NOMO-1 treated with DMSO at 0.1 percent for 48 hours (cell line): ENCODE data around the gene GNE.
"Not testable (repeated sequence)": the region's sequence is repeated elsewhere in the genome, so short reads cannot be mapped to it uniquely, and the experiment has no call there.

ENCODE experiments used
- DNase-seq: peaks from one replicate; lab custom pipeline; 2025; ENCODE audit not compliant: unreplicated experiment; lab: John Stamatoyannopoulos, UW

GNE gene

DNA sequence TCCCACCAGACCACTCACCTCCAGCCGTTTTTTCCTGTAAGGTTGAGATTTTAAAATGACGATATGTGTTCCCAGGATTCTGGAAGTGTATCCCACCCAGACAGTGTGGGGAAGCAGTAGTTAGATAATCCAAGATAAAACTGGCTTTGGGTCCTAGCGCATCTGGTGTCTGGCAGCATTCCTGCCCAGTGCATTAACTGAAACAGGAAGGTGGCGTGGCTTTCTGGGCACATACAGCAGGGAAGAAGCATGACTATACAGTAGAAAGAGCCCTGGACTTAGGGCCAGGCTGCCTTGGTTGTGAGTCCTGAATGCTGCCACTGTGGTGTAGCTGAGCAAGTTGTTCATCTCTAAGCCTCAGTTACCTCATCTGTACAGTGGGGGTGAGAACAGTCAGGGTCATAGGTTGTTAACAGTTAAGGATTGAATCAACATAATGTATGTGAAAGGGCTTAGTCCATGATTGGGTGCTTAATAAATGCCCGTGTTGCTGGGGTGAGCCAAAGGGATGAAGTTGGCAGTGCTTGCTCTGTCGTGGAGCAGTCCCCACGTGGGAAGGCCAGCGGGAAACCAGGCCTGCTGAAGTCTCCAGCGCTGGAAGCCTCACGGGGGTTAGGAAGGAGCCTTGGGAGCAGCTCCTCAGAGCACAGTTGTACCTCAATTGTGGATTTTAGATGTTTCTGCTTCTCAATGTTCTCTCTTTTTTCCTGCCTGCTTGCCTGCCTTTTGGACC lies 49.6 kb downstream of the GNE start:
- no peak for DNase-seq

GRCh38 chr9:36207546-36208012 lies 50.7 kb downstream of the GNE start:
- no peak for DNase-seq

GRCh38 chr9:36207016-36207415 lies 51.2 kb downstream of the GNE start:
- no peak for DNase-seq

DNA sequence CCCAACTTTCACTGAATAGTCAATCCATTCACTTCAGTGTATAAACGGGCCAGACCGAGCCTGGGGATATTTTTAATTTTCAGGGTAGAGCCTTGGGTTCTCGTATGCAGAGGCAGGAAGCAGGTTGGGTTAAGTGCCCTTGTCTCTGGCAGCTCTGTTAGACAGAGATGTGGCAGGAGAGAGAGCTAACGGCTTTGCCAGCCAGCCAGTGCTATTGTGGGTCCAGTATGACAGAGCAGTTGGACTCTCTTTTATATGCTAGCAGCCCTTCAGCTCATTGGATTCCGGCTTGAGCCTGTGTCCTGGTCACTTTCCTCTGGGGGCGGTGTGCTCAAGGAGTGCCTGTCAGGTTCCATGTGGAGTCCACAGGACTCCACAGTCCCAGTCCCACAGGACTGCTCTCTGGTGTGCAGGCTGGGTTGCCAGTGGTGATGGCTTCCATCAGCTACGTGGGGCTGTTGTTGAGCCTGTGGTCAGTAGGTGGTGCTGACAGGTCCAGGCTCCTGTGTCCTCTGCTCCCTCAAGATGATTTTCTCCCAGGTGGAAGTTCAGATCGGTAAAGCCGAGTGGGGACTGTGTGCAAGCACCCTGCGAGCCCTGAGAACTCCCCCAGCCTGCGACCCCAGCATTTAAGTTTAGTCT lies 53.2 kb downstream of the GNE start:
- DNase-seq: no peak

GRCh38 chr9:36194326-36195000 lies 63.8 kb downstream of the GNE start:
- DNase-seq: no peak

DNA sequence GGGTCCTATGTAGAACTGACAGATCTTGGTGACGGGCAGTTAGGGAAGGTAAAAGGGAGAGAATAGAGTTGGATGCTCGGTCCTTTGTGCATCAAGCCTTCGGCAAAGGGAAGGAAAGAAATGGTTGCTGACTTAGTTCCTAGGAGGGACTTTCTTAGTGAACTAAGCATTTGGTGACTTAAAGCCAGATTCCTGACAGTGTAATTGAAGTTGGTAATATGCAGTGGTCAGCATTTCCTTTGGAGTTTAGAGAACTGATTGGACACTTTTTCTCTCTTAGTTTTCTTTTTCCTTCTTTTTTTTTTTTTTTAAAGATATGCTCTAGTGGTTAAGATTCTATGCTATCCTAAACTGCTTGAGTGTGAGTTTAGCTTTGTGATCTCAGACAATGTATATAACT lies 65.2 kb downstream of the GNE start:
- DNase-seq: no peak

GRCh38 chr9:36192196-36192595 lies 66.1 kb downstream of the GNE start:
- no peak for DNase-seq

DNA sequence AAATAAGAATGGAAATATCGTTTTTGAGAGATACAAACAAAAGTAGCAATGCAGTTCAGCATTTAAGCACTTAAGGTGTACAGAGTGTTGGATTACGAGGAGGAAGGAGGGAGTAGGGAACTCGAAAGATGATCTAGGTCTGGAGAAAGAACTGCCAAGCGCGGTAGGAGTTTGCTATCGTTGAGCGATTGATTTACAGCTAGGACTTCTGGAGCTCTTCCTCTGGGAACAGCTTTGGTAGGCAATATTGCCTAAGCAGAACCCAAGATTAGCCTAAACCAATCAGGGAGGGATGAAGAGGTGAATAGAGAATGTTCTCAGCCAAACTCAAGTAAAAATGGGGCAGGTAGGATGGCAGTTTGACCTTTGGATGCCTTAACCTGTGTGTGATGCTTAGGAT lies 66.6 kb downstream of the GNE start:
- no peak for DNase-seq

DNA sequence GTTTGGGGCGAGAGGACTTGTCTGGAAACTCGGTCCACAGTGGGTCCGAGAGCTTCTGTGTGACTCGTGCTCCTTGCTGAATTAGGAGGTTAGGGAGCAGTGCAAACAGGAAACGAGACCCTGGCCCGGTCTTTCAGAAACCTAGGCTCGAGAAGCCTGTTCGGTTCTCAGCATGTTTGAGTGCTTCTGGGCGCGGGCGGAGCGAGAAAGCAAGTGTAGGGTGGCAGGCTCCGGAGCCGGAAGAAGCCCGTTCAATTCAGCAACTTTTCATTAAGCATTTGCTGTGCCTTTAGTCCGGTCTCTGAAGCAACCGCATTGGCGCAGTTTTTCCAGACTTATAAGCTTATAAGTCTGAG lies 67.0 kb downstream of the GNE start:
- peak; percentile 33 for DNase-seq

GRCh38 chr9:36190388-36191289 lies 67.6 kb downstream of the GNE start, which contains the start of gene CLTA:
Gene CLTA (plus strand): TSS chr9:36190921. CDS start chr9:36191057, 136 bp downstream.
- DNase-seq: peak; percentile 100

DNA sequence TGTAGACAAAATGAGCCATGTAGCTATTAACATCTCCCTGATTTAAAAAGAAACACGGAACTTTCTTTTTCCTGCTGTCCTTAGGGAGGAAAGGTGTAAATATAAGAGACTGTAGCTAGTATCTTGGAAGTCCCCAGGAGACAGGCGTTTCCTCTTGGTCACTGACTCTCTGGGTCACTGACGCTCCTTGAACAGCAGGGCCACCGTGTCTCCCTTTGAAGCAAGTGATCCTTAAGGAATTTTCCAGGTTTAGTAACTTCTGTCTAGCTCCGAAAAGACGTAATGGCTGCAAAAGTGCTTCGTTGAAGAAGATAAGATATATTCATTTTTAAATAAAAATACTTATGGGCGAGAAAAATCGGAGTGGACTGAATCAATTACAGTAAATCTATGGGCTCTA lies 68.3 kb downstream of the GNE start:
- no peak for DNase-seq

- no peak for DNase-seq
Measured at GRCh38 chr9:36188212-36188611, 70.0 kb downstream of the GNE start.

GRCh38 chr9:36187414-36187813 lies 70.8 kb downstream of the GNE start:
- no peak for DNase-seq

DNA sequence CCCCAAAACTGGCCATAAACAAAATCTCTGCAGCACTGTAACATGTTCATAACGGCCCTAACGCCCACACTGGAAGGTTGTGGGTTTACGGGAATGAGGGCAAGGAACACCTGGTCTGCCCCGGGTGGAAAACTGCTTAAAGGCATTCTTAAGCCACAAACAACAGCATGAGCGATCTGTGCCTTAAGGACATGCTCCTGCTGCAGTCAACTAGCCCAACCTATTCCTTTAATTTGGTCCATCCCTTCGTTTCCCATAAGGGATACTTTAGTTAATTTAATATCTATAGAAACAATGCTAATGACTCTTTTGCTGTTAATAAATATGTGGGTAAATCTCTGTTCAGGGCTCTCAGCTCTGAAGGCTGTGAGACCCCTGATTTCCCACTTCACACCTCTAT lies 78.0 kb downstream of the GNE start:
- DNase-seq: not testable (repeated sequence)

- DNase-seq: no peak
Measured at GRCh38 chr9:36177571-36177970, 80.7 kb downstream of the GNE start.

- not testable (repeated sequence) for DNase-seq
Measured at GRCh38 chr9:36176496-36176895, 81.8 kb downstream of the GNE start.

DNA sequence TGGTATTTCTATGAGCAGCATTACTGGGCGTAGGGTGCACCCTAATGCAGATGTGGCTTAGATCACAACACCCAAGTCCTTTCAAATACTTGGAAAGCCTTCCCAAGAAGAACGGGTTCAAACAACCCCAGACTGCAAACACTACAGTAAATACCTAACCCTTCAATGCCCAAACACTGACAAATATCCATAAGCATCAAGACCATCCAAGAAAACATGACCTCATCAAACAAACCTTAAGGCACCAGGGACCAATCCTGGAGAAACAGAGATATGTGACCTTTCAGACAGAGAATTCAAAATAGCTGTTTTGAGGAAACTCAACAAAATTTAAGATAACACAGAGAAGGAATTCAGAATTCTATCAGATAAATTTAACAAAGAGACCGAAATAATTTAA lies 83.0 kb downstream of the GNE start:
- DNase-seq: not testable (repeated sequence)

DNA sequence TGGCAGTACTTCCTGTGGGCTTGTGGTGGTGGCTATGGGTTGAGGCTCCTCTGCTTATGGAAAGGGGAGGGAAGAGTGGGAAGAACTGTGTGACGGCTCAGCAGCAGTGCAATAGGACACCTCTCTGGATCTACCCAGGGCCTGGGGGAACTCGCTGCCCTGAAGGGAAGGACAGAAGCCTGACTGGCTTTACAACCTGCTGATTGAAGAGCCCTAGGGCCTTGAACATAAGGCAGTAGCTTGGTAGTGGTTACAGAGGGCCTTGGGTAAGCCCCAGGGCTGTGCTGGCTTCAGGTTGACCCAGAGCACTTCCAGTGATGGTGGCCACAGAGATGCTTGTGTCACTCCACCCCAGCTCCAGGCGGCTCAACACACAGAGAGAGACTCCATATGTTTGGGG lies 83.5 kb downstream of the GNE start:
- no peak for DNase-seq

- no peak for DNase-seq
Measured at GRCh38 chr9:36174271-36174670, 84.0 kb downstream of the GNE start.

- no peak for DNase-seq
Measured at GRCh38 chr9:36173861-36174260, 84.4 kb downstream of the GNE start.

GRCh38 chr9:36170531-36170930 lies 87.7 kb downstream of the GNE start:
- DNase-seq: no peak
